Testis (tissue), 2 donors: ENCODE measurements around the gene KCNN3.

Experiments
- POLR2A ChIP-seq: fragments of 450-650 bp; IDR thresholded peaks from one replicate; pipeline ENCODE4 v1.6.1; 2017; ENCODE audit warnings: antibody characterized with exemption, mild to moderate bottlenecking, moderate library complexity
- TF ChIP-seq, protein P1 (sequence below), 3 experiments: fragments of 450-650 bp in 2 of 3; fragments of 200-600 bp in 1 of 3; sonication (generic) in 1 of 3; IDR thresholded peaks; one replicate each; pipeline ENCODE4 v1.5.1; 2016 to 2019; ENCODE audit warnings: antibody characterized with exemption in 3 of 3, mild to moderate bottlenecking in 2 of 3, moderate library complexity in 1 of 3

DNA sequence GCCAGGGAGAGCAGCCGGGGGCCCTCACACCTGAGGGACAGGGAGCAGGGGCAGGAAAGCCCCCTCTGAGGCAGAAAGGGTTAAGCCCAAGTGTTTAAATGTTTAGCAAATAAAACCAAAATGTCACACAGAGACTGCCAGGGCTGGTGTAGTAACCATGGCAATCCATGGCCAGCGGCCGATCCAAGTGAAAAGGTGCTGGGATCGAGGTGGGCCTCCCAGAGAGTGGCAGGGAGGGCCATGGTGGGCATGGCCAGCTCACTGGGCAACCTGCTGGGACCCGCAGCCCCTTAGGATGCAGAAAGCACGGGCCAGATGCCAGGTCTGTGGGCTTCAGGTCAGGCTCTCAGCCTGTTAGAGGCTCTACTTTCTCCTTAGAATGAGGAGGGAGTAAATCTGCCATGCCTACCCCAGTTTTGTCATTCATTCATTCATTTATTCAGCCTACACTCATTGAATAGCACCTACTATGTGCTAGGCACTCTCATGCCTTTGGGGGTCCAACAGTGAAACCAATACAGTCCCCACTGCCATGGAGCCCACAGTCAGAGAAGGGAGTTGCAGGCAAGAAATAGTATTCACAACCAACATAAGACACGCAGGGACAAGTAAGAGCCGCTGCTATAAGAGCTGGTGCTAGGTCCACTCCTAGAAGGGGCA lies 56.1 kb downstream of the KCNN3 start:
- TF ChIP-seq, protein P1, sequence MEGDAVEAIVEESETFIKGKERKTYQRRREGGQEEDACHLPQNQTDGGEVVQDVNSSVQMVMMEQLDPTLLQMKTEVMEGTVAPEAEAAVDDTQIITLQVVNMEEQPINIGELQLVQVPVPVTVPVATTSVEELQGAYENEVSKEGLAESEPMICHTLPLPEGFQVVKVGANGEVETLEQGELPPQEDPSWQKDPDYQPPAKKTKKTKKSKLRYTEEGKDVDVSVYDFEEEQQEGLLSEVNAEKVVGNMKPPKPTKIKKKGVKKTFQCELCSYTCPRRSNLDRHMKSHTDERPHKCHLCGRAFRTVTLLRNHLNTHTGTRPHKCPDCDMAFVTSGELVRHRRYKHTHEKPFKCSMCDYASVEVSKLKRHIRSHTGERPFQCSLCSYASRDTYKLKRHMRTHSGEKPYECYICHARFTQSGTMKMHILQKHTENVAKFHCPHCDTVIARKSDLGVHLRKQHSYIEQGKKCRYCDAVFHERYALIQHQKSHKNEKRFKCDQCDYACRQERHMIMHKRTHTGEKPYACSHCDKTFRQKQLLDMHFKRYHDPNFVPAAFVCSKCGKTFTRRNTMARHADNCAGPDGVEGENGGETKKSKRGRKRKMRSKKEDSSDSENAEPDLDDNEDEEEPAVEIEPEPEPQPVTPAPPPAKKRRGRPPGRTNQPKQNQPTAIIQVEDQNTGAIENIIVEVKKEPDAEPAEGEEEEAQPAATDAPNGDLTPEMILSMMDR (IDR thresholded peaks at IDR 0.05): no peak
- TF ChIP-seq POLR2A: no peak
